IMR-90 (cell line): Measurements from ENCODE around the gene DHX15. TPM values are rescaled to one million over a fixed set of nuclear protein-coding genes. Genes with fewer than 3 reads are reported as not detected.

ENCODE experiments used
- ATAC-seq: fragments of 200-7000 bp; cut with Tn5 transposase; 2 replicates; pipeline ENCODE4 v1.9.1; 2020; ENCODE audit warnings: low read depth, mild to moderate bottlenecking, moderate library complexity
- BruUV-seq: library from RNA; stranded (reverse); fragments of 400-500 nt; replicated peaks from 2 replicates; lab custom pipeline; 2021; lab: Mats Ljungman, UMichigan
- CTCF ChIA-PET: fragments of 300-600 bp; formaldehyde crosslinking; extraction: SDS; loops from one replicate; lab custom pipeline; 2021; ENCODE audit warnings: antibody characterized with exemption; lab: Yijun Ruan, JAX
- POLR2A ChIA-PET: fragments of 300-600 bp; sonication (Branson Sonifier 250); formaldehyde crosslinking; loops from one replicate; lab custom pipeline; 2022; ENCODE audit warnings: antibody characterized with exemption; ENCODE audit not compliant: unreplicated experiment; lab: Charles Lee
- DNase-seq: peaks from one replicate; pipeline ENCODE4 v3.0.0; 2013
- H2AFZ ChIP-seq: replicated peaks from 2 replicates; pipeline ENCODE3; 2013; ENCODE audit warnings: low read length, mild to moderate bottlenecking; ENCODE audit not compliant: poor library complexity
- H2AK5ac ChIP-seq: 2 replicates; pipeline ENCODE4 v1.6.1; 2013; ENCODE audit warnings: low read depth, low read length, inconsistent platforms
- H2AK9ac ChIP-seq: replicated peaks from 2 replicates; pipeline ENCODE3; 2013; ENCODE audit warnings: mild to moderate bottlenecking, low read depth, low read length, moderate library complexity; ENCODE audit not compliant: poor library complexity
- H2BK120ac ChIP-seq: 2 replicates; pipeline ENCODE4 v1.6.1; 2013; ENCODE audit warnings: low read depth, low read length, inconsistent platforms
- H2BK15ac ChIP-seq: 3 replicates; pipeline ENCODE4 v1.6.1; 2013; ENCODE audit warnings: low read depth, low read length, inconsistent platforms
- H2BK20ac ChIP-seq: 2 replicates; pipeline ENCODE4 v1.6.1; 2013; ENCODE audit warnings: low read depth, mild to moderate bottlenecking, inconsistent platforms, low read length, moderate library complexity
- H2BK5ac ChIP-seq: 2 replicates; pipeline ENCODE4 v1.6.1; 2013; ENCODE audit warnings: mild to moderate bottlenecking, low read depth, low read length, inconsistent platforms; ENCODE audit not compliant: poor library complexity, severe bottlenecking
- H3K14ac ChIP-seq: replicated peaks from 2 replicates; pipeline ENCODE4 v1.6.1; 2013; ENCODE audit warnings: low read depth, low read length, inconsistent platforms
- H3K18ac ChIP-seq: 2 replicates; pipeline ENCODE4 v1.6.1; 2013; ENCODE audit warnings: low read depth, low read length, control low read depth
- H3K23ac ChIP-seq: 2 replicates; pipeline ENCODE4 v1.6.1; 2013; ENCODE audit warnings: low read depth, low read length, inconsistent platforms
- H3K27ac ChIP-seq: 2 replicates; pipeline ENCODE4 v1.5.1; 2013; ENCODE audit warnings: mild to moderate bottlenecking, control low read depth, low read length; ENCODE audit not compliant: insufficient read depth
- H3K27me3 ChIP-seq: 2 replicates; pipeline ENCODE4 v1.6.1; 2013; ENCODE audit warnings: low read length; ENCODE audit not compliant: control insufficient read depth, insufficient read depth
- H3K36me3 ChIP-seq: 2 replicates; pipeline ENCODE4 v1.6.1; 2013; ENCODE audit warnings: low read length, mixed read lengths; ENCODE audit not compliant: control insufficient read depth, insufficient read depth
- H3K4ac ChIP-seq: 2 replicates; pipeline ENCODE4 v1.6.1; 2013; ENCODE audit warnings: low read depth, low read length, inconsistent platforms
- H3K4me1 ChIP-seq: 2 replicates; pipeline ENCODE4 v1.6.1; 2013; ENCODE audit warnings: low read length, mixed read lengths; ENCODE audit not compliant: control insufficient read depth, insufficient read depth
- H3K4me2 ChIP-seq: 2 replicates; pipeline ENCODE4 v1.6.1; 2013; ENCODE audit warnings: low read depth, mild to moderate bottlenecking, control low read depth, low read length, moderate library complexity
- H3K4me3 ChIP-seq: 2 replicates; pipeline ENCODE4 v1.5.1; 2013; ENCODE audit warnings: low read depth, mild to moderate bottlenecking, control low read depth, low read length, moderate library complexity; ENCODE audit not compliant: insufficient read depth
- H3K56ac ChIP-seq: 2 replicates; pipeline ENCODE4 v1.6.1; 2013; ENCODE audit warnings: low read length, inconsistent platforms; ENCODE audit not compliant: insufficient read depth; ENCODE audit errors: extremely low read depth
- H3K79me1 ChIP-seq, 2 experiments: 2 replicates each; pipeline ENCODE4 v1.6.1; 2013; ENCODE audit warnings: low read length in 2 of 2, inconsistent platforms in 1 of 2, low read depth in 1 of 2
- H3K9ac ChIP-seq: 2 replicates; pipeline ENCODE4 v1.6.1; 2013; ENCODE audit warnings: low read depth, low read length, control low read depth
- H3K9me1 ChIP-seq: 2 replicates; pipeline ENCODE4 v1.6.1; 2013; ENCODE audit warnings: low read length, inconsistent platforms; ENCODE audit not compliant: insufficient read depth
- H3K9me3 ChIP-seq: 2 replicates; pipeline ENCODE4 v1.6.1; 2013; ENCODE audit warnings: low read length; ENCODE audit not compliant: control insufficient read depth, insufficient read depth
- H4K20me1 ChIP-seq: 2 replicates; pipeline ENCODE4 v1.6.1; 2013; ENCODE audit warnings: low read length, inconsistent platforms; ENCODE audit not compliant: insufficient read depth
- H4K5ac ChIP-seq: 2 replicates; pipeline ENCODE4 v1.6.1; 2013; ENCODE audit warnings: mild to moderate bottlenecking, low read depth, low read length, control low read depth
- H4K8ac ChIP-seq, 2 experiments: 2 replicates each; pipeline ENCODE4 v1.6.1; 2013; ENCODE audit warnings: low read depth in 2 of 2, low read length in 2 of 2, control low read depth in 1 of 2, inconsistent platforms in 1 of 2
- H4K91ac ChIP-seq: 2 replicates; pipeline ENCODE4 v1.6.1; 2013; ENCODE audit warnings: low read depth, low read length, inconsistent platforms; ENCODE audit not compliant: insufficient read depth
- BHLHE40 ChIP-seq: fragments of 150-350 bp; IDR thresholded peaks from 2 replicates; pipeline ENCODE4 v1.6.1; 2016; ENCODE audit warnings: mild to moderate bottlenecking, low read depth, low read length
- CEBPB ChIP-seq: IDR thresholded peaks from 2 replicates; pipeline ENCODE4 v1.6.1; 2012; ENCODE audit warnings: low read depth, low read length, improper control_type of control experiment
- CHD1 ChIP-seq: IDR thresholded peaks from 2 replicates; pipeline ENCODE4 v1.6.1; 2012; ENCODE audit warnings: low read depth, low read length, improper control_type of control experiment
- FOS ChIP-seq: fragments of 150-350 bp; IDR thresholded peaks from 2 replicates; pipeline ENCODE4 v1.6.1; 2016; ENCODE audit warnings: low read depth, low read length
- MAZ ChIP-seq: IDR thresholded peaks from 2 replicates; pipeline ENCODE4 v1.6.1; 2012; ENCODE audit warnings: low read depth, mild to moderate bottlenecking, low read length, improper control_type of control experiment, moderate library complexity, borderline replicate concordance
- MXI1 ChIP-seq: IDR thresholded peaks from 2 replicates; pipeline ENCODE4 v1.6.1; 2012; ENCODE audit warnings: low read depth, mild to moderate bottlenecking, low read length, moderate library complexity, borderline replicate concordance
- NFE2L2 ChIP-seq: fragments of 150-350 bp; IDR thresholded peaks from 2 replicates; pipeline ENCODE4 v1.6.1; 2016; ENCODE audit warnings: low read depth, mild to moderate bottlenecking, low read length
- RFX5 ChIP-seq: IDR thresholded peaks from 2 replicates; pipeline ENCODE4 v1.8.0; 2012; ENCODE audit warnings: low read depth, mild to moderate bottlenecking, low read length, moderate library complexity
- SMC3 ChIP-seq: fragments of 150-350 bp; IDR thresholded peaks from 2 replicates; pipeline ENCODE4 v1.6.1; 2016; ENCODE audit warnings: low read depth, mild to moderate bottlenecking, antibody characterized with exemption, low read length, moderate library complexity
- USF2 ChIP-seq: fragments of 150-350 bp; IDR thresholded peaks from 2 replicates; pipeline ENCODE4 v1.6.1; 2017; ENCODE audit warnings: mild to moderate bottlenecking, antibody characterized with exemption, low read length, low read depth
- WGBS, 2 experiments: methylation state at CpG; one replicate each; pipeline versions ENCODE4 v1.1.5 to v1.1.7; 2013; ENCODE audit warnings: missing lambda C conversion rate in 2 of 2; ENCODE audit not compliant: insufficient read length in 1 of 2; ENCODE audit errors: extremely low coverage in 2 of 2; 5-methylcytosine and 5-hydroxymethylcytosine counted together
- dilution Hi-C: fragments of 300-500 bp; cut with HindIII; formaldehyde crosslinking; loops from one replicate; pipeline ENCODE4 v1.14.3; 2018; ENCODE audit warnings: low sequenced_read_pairs; ENCODE audit not compliant: unreplicated experiment
- in situ Hi-C: fragments of 300-500 bp; cut with MboI; formaldehyde crosslinking; loops from 3 replicates; pipeline ENCODE4 v1.14.3; 2019; ENCODE audit warnings: low sequenced_read_pairs, inconsistent platforms, mixed read lengths
- intact Hi-C: fragments of 100-400 bp; cut with micrococcal nuclease; formaldehyde crosslinking; loops from 2 replicates; pipeline ENCODE4 v1.10.0; 2022
- polyA plus RNA-seq, 3 experiments: library from polyadenylated mRNA; depleted of rRNA; stranded (reverse); fragments of >200 nt; gene quantifications; 2 replicates each; pipeline ENCODE4 v1.2.3, GENCODE V29; 2012; ENCODE audit warnings: low replicate concordance in 1 of 3
- total RNA-seq: library from RNA; depleted of rRNA; stranded (reverse); fragments of >200 nt; gene quantifications from 2 replicates; pipeline ENCODE4 v1.2.3, GENCODE V29; 2012
- TF ChIP-seq, protein P1 (sequence below): fragments of 150-350 bp; IDR thresholded peaks from 2 replicates; pipeline ENCODE4 v1.6.1; 2016; ENCODE audit warnings: low read depth, mild to moderate bottlenecking, low read length, moderate library complexity, borderline replicate concordance

The DHX15 gene
- total and polyA plus RNA-seq, 2 of the 4 experiments (the other 2 are of a cell fraction) = 97.9 to 172 TPM

GRCh38 chr4:24598025-24598424 is 13.7 kb upstream of the DHX15 start:
- DNase-seq (peak; percentile 12), ATAC-seq (peak; percentile 33; the same call in 1 of the 2 replicates)
- Histone ChIP-seq H3K56ac (no peak overlapping the region), H3K9ac (no peak overlapping the region), H3K27ac (no peak overlapping the region), H2AK9ac (no peak overlapping the region), H4K91ac (no peak overlapping the region), H3K9me3 (peaks cover 5% of the 10 kb centered on the region; the same call in 1 of the 2 replicates), H4K20me1 (no peaks in the 10 kb centered on the region), H2AFZ (no peak overlapping the region), H2AK5ac (no peak overlapping the region), H3K23ac (no peak overlapping the region), H4K8ac (no peak overlapping the region), H4K5ac (no peak overlapping the region), H3K4me2 (no peak overlapping the region), H3K14ac (no peak overlapping the region), H3K9me1 (no peaks in the 10 kb centered on the region), H3K4me1 (no peaks in the 10 kb centered on the region), H3K18ac (no peak overlapping the region), H3K4ac (no peak overlapping the region), H2BK20ac (no peak overlapping the region), H3K79me1 (no peaks in the 10 kb centered on the region), H2BK120ac (no peak overlapping the region), H3K4me3 (no peak overlapping the region), H2BK15ac (no peak overlapping the region), H2BK5ac (no peak overlapping the region), H3K27me3 (peaks cover 1% of the 10 kb centered on the region), H3K36me3 (no peaks in the 10 kb centered on the region)
- POLR2A ChIA-PET = no interaction called here
- in situ Hi-C loops (no loop called here), dilution Hi-C loops (no loop called here), intact Hi-C loops (no loop called here)
- no CpG with 5 or more reads among the region's 8 CpGs for WGBS, 2 experiments
- CTCF ChIA-PET = no interaction called here
- BruUV-seq = no TSS peak
- TF ChIP-seq MAZ = no peak
- TF ChIP-seq CEBPB = no peak
- TF ChIP-seq USF2 = no peak
- TF ChIP-seq SMC3 = no peak
- no peak for TF ChIP-seq MXI1
- TF ChIP-seq BHLHE40 = no peak
- TF ChIP-seq CHD1 = no peak
- TF ChIP-seq FOS = no peak
- TF ChIP-seq, protein P1, sequence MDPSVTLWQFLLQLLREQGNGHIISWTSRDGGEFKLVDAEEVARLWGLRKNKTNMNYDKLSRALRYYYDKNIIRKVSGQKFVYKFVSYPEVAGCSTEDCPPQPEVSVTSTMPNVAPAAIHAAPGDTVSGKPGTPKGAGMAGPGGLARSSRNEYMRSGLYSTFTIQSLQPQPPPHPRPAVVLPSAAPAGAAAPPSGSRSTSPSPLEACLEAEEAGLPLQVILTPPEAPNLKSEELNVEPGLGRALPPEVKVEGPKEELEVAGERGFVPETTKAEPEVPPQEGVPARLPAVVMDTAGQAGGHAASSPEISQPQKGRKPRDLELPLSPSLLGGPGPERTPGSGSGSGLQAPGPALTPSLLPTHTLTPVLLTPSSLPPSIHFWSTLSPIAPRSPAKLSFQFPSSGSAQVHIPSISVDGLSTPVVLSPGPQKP = no peak
- no peak for TF ChIP-seq NFE2L2
- TF ChIP-seq RFX5 = no peak
